AML-193 (cell line): ENCODE results near the gene MR1.
A peak's percentile ranks its signal among the peaks of the same experiment; 100 is the strongest.

Source experiments
- DNase-seq, 2 experiments: peaks; one replicate each; lab custom pipeline; 2025; lab: John Stamatoyannopoulos, UW

The MR1 gene

DNA sequence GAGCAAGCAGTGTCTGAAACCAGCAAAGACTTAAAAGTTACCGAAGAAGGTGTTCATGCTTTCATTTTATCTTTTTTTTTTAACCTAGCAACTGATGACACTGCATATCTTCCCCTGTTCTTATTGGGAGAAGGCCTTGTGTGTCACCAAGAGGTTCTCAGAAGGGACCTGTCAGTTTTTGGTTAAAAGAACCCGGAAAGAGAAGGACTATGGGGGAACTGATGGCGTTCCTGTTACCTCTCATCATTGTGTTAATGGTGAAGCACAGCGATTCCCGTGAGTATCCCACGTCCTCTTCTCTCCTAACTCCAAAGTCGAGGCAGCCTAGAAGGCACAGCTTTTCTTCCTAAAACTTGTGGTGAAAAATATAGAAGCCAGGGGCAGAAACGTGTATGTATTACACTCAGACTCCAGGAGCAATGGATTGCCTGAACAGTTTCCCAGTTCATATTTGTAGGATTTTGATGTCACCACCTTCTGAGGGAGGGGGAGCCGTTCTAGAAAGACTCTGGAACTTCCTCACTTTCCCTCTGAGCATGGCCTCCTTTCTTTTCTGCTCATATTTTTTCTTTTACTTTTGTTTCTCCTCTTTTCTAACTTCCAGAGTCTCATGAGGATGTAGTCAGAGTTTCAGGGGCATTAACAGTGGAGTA is at the start of gene MR1:
Gene MR1, plus strand, starts transcription at position 185 of the 653 bp plus-strand sequence. Its CDS starts 25 bp downstream, at position 210.
- DNase-seq: peak; percentile 92

- DNase-seq: no peak
Observed at GRCh38 chr1:180988253-180988752, 45.5 kb upstream of the MR1 start.

- no peak for DNase-seq
Observed at GRCh38 chr1:180994262-180994661, 39.5 kb upstream of the MR1 start.

GRCh38 chr1:180997843-180998504 is 35.8 kb upstream of the MR1 start:
- no peak for DNase-seq

DNA sequence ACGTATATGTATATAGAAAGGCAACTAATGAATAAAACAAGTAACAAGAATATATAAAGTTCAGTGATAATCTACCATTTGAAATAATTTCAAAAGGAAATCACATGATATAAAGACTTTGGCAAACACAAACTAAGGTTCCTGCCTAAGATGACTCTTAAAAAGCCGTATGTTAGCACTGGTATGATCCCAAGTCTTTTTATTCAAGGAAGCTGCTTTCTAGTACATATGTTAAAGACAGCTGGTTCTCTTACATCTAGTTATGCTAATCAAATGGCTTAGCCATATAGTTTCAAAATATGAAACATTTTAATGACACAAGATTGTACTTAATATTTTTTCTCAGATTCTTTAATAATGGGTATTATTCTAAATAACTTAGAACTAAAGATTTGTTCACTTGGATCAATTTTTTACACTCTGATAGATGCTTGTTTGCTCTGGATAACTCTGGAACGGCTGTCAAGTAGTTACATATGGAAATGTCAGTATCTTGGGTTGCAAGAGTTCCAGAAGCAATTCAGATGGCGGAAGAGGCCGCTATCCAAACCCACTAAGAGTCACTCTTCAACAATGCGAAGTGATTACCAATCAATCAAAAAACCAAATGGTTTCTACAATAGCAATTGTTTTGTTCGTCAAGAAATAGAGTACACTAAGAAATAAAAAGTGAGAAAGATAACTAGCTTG is 32.5 kb upstream of the MR1 start:
- no peak for DNase-seq

DNA sequence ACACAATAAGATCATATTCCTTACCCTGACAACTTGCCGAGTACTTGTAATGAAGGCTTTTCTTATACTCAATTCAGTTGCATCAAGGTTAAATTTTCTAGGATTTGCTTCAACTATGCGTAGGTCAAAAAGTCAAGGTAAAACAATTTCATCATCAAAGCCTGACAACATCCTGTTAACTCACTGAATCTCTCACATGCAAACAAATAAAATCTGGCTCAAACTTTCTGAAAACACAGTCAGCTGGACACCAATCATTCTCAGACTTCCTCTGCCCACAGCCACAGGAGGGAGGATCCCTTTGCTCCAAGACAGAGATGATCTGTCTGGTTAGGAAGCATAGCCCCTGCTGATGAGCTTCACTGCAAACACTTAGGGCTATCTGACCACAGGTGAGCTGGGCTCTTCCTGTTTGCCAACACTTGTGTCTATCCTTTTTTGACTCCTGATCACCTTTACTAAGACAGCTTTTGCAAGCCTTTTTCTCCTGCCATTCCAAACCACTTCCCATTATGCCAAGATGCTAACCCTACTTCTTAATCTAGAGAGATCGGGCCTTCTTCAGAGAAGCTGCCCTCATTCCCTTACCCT is 31.1 kb upstream of the MR1 start:
- no peak for DNase-seq

- DNase-seq: no peak
Observed at GRCh38 chr1:181010789-181011188, 23.0 kb upstream of the MR1 start.

DNA sequence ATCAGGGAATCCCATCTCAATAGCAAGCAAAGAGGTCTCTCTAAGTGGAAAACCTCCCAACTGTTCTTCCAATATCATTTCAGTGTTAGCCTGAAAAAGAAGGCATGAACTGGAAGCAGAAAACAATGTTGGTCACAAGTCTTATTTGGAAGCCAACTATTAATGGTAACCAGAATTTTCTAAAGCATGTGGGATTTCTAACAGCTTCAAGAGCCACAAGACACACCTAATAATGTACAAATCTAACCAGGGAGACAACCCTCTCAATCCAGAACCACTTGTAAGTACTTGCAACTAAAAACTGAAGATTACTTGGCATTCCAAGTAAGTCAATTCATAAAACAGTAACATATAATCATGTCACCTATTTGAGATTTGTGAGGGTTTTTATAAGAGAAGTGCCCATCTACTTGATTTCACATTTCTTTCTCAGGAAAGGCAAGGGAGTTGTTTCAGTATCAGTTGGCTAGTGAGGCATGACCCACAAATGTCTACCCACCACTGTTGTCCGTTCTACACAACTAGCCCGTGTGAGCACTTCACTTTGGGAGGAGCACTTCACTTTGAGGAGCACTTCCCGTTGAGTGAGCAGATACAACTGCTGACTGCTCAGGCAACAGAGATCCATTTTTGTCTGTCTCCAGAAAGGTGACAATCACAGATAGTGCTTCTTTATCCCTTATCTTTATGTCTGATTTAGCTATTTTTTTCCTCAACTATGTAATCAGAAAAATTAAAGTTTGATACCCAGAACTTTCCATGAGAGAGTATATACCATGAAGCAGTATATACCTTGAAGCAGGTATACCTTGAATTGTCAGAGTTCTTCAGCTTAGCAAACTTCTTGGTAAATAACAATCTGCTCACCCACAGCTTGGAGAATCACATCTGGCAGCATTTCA is 22.2 kb upstream of the MR1 start:
- DNase-seq: no peak

DNA sequence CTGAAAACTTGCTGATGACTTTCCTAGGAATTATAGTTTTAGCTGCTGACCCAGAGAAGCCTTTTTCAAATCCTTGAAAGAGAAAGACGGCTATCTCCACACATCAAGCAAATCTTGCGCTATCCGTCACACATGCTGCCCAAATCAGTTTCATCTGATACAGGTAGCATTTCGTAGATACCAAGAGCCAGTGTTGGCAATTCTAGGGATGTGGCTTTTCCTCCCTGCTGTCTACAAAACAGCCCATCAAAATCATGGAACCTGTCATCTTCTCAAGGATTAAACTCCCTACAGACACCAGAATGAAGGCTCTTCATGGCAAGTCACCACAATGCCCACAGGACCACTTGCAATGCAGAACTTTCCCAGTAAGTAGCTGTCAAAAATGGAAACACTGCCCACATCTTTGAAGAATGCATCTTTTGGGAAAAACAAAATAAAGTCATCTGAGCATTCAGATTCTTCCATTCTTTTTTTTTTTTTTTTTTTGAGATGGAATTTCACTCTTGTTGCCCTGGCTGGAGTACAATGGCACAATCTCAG is 21.5 kb upstream of the MR1 start:
- no peak for DNase-seq

GRCh38 chr1:181013144-181013543 is 20.6 kb upstream of the MR1 start:
- DNase-seq: peak; percentile 68 to 70

DNA sequence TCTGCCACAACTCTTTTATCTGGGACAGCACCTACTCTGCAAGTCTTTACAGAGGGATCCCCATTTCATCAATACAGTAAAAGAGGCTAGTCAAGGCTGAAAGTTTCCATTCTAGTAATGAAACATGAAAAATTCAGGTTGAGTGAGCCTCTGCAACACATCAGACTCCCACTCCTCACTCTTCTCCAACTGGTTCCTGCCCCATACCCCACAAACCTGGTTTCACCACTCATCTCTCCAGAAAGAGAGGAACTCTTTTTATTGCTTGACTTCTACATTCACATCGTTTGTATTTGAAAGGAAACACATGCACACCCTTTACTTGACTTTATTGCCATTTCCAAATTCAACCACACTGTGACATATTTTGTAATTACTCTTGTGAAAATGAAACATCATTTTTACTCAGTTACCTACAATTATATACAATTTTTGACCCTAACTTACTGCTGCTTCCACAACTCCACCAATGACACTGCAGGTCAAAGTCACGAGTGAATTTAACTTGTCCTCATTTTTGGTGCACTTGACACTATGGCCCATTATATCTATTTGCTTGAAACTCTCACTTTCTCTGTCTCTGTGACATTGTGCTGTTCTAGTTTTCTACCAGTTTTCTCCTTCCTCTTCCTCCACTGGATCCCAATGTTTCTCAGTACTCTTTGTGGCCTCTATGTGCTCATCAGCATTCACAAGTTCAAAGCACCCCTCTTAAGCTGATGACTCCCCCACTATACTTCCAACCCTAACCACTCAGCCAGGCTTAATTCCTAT is 19.1 kb upstream of the MR1 start:
- no peak for DNase-seq

- peak; percentile 91 to 92 for DNase-seq
Observed at GRCh38 chr1:181015251-181015615, 18.6 kb upstream of the MR1 start.

DNA sequence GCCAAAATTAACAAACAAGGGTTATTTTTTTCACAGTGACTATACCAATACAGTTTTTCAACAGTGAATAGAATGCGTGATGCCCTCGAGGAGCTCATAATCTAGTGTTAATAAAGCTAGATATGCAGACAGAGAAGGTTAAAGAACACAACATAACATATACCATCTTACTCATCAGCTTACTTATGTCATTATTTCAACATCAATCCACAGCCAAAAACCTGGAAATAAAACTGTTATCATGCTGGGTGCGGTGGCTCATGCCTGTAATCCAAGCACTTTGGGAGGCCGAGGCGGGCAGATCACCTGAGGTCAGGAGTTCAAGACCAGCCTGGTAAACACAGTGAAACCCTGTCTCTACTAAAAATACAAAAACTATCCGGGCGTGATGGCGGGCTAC is 17.2 kb upstream of the MR1 start:
- no peak for DNase-seq

GRCh38 chr1:181018901-181019681 is 14.7 kb upstream of the MR1 start:
- no peak for DNase-seq

GRCh38 chr1:181021159-181021558 is 12.6 kb upstream of the MR1 start:
- no peak for DNase-seq

DNA sequence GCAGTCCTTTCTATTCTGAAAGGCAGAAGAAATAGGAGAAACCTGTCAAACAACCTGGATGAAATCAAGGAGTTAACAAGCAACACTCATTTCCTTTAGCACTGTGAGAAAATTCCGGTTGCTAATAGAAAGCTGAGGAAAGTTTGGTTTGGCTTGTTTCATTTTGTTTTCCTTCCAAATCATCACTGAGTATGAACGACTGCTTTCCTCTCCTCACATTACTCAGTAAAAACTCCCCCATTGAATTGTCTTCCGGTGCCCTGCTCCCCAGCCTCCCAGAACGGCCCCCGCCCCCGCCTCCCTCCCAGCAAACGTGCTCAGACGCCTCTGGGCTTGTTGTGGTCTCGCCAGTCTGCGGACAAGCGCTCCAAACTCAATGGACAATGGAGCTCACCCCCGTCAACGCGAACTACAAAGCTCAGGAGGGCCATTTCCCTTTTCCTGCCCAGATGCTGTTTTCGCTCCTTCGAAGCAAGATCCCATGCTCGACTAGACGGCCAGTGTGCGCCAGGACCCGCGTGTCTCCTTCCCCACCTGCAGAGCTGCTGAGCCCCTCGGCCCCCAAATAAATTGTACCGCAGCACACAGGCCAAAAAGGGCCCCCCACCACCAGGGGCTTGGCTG is 11.9 kb upstream of the MR1 start:
- DNase-seq: peak in 1 of 2 experiments; percentile 23

DNA sequence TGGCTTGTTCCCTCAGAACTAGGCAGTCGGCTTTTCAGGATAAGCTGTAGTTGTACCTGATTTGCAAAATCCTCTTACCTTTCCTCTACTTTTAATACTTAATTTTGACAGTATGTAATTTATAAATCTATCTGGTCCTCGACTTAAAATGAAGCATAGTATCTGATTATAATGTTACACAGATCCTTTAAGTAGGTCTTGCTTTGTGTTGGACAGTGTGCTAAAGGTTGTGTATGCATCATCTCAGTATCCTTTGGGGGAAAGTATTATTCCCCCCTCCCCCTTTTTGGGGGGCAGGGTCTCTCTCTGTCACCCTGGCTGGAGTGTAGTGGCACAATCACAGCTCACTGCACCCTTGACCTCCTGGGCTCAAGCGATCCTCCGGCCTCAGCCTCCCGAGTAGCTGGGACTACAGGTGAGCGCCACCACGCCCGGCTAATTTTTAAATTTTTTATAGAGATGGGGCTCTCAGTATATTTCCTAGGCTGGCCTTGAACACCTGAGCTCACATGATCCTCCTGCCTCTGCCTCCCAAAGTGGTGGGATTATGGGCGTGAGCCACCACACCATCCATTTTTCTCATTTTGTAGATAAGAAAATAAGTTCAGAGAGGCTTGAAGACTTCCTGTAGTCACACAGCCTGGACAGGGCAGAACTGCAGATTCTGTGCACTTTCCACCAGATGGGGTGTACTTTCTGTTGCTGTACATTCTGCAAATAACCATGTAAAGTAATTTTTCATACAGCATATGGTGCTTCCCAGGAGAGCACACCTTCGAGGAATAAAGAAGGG is 10.3 kb upstream of the MR1 start:
- DNase-seq: no peak

DNA sequence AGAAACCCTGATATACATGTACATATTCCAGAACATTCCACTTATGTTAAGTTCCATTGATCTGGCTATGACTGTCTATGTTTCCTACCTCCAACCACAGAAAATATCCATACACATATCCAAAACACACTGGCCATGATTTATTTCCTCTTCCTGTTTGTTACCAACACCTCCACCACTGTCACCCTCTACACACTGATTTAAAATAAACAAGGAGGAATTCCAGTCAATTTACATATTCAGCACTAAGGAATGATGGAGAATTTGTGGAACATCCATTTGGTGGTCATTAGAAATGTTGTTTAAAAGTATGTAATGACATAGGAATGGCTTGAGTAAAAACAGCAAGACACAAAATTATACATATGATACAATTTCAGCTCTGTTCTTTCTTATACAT is 5.6 kb upstream of the MR1 start:
- DNase-seq: no peak

- no peak for DNase-seq
Observed at GRCh38 chr1:181028615-181029014, 5.2 kb upstream of the MR1 start.
